Lower lobe of right lung (tissue), 2 donors: ENCODE data around the gene PLCB2. TPM values are rescaled to one million over a fixed set of nuclear protein-coding genes. Genes with fewer than 3 reads are reported as not detected.

Source experiments
- ATAC-seq, 2 donors: fragments of 200-7000 bp; cut with Tn5 transposase; one replicate each; pipeline ENCODE4 v1.9.1; 2020 to 2022; ENCODE audit warnings: mild to moderate bottlenecking in 2 of 2, moderate library complexity in 2 of 2
- DNase-seq: peaks from one replicate; pipeline ENCODE4 v3.0.0-alpha.2; 2020
- H3K27ac ChIP-seq: fragments of 200-600 bp; one replicate; pipeline ENCODE4 v1.8.0; 2022
- H3K27me3 ChIP-seq: fragments of 200-600 bp; one replicate; pipeline ENCODE4 v1.8.0; 2022; ENCODE audit warnings: low read depth
- H3K36me3 ChIP-seq: fragments of 200-600 bp; one replicate; pipeline ENCODE4 v1.8.0; 2022; ENCODE audit warnings: mild to moderate bottlenecking
- H3K4me1 ChIP-seq: fragments of 200-600 bp; one replicate; pipeline ENCODE4 v1.8.0; 2022
- H3K4me3 ChIP-seq: fragments of 200-600 bp; one replicate; pipeline ENCODE4 v1.8.0; 2022; ENCODE audit warnings: mild to moderate bottlenecking
- H3K9me3 ChIP-seq: fragments of 200-600 bp; one replicate; pipeline ENCODE4 v1.8.0; 2022
- intact Hi-C: fragments of 100-400 bp; cut with DNase I; formaldehyde crosslinking; loops from one replicate; pipeline ENCODE4 v1.11.0; 2022
- total RNA-seq: library from RNA; stranded (reverse); fragmentation: NEBNext Ultra II Directional; extraction: Animal tissue kit (Norgen Biotek cat#: 25700); gene quantifications from one replicate; pipeline ENCODE4 v1.2.1, GENCODE V29; 2021
- TF ChIP-seq, protein P1 (sequence below): fragments of 200-600 bp; IDR thresholded peaks from one replicate; pipeline ENCODE4 v1.8.0; 2022; ENCODE audit warnings: antibody characterized with exemption, mild to moderate bottlenecking
- donor health status: DM: no; HTN: yes; CAD: no; lungs with severe emphysema.

Gene PLCB2
- total RNA-seq, 1 donor from 2014 or later, result 105 TPM

DNA sequence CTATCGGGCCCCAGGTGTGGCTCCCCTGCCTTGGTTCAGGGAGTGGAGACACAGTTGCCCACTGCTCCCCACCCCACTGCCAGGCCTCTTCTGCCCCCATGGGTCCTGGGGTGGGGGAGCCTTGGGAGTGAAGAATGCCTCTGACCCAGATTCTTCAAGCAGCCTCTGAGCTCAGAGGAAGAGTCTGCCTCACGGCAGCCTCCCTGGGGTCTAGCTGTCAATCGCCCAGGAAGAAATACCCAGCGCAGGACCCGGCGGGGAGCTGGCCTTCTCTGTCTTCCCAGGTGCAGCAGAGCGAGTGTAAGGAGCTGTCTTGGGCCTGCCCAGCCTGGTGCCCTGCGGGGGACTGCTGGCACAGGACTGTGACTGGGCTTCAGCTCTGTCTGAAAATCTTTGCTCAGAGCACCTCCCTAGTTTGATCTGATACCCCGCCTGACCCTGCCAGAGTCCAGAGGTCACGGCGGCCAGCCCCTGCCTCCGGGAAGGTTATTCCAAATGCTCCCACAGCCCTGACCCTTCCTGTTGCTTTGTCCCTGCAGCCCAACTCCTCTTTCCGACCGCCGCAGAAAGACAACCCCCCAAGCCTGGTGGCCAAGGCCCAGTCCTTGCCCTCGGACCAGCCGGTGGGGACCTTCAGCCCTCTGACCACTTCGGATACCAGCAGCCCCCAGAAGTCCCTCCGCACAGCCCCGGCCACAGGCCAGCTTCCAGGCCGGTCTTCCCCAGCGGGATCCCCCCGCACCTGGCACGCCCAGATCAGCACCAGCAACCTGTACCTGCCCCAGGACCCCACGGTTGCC lies 35.9 kb downstream of the PLCB2 start:
- no peak overlapping the region for H3K27ac ChIP-seq
- intact Hi-C loops, result loop anchor here (5.0 to 10.0 kb wide), 2 partner anchors 55 to 227 kb away; no protein-coding TSS in a partner anchor
- TF ChIP-seq, protein P1, sequence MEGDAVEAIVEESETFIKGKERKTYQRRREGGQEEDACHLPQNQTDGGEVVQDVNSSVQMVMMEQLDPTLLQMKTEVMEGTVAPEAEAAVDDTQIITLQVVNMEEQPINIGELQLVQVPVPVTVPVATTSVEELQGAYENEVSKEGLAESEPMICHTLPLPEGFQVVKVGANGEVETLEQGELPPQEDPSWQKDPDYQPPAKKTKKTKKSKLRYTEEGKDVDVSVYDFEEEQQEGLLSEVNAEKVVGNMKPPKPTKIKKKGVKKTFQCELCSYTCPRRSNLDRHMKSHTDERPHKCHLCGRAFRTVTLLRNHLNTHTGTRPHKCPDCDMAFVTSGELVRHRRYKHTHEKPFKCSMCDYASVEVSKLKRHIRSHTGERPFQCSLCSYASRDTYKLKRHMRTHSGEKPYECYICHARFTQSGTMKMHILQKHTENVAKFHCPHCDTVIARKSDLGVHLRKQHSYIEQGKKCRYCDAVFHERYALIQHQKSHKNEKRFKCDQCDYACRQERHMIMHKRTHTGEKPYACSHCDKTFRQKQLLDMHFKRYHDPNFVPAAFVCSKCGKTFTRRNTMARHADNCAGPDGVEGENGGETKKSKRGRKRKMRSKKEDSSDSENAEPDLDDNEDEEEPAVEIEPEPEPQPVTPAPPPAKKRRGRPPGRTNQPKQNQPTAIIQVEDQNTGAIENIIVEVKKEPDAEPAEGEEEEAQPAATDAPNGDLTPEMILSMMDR, result no peak
- peaks cover 3% of the 10 kb centered on the region for H3K4me1 ChIP-seq
- H3K36me3 ChIP-seq, result no peaks in the 10 kb centered on the region
- ATAC-seq (no peak), DNase-seq (no peak)
- H3K4me3 ChIP-seq, result no peak overlapping the region
- no peaks in the 10 kb centered on the region for H3K9me3 ChIP-seq
- H3K27me3 ChIP-seq, result no peaks in the 10 kb centered on the region

DNA sequence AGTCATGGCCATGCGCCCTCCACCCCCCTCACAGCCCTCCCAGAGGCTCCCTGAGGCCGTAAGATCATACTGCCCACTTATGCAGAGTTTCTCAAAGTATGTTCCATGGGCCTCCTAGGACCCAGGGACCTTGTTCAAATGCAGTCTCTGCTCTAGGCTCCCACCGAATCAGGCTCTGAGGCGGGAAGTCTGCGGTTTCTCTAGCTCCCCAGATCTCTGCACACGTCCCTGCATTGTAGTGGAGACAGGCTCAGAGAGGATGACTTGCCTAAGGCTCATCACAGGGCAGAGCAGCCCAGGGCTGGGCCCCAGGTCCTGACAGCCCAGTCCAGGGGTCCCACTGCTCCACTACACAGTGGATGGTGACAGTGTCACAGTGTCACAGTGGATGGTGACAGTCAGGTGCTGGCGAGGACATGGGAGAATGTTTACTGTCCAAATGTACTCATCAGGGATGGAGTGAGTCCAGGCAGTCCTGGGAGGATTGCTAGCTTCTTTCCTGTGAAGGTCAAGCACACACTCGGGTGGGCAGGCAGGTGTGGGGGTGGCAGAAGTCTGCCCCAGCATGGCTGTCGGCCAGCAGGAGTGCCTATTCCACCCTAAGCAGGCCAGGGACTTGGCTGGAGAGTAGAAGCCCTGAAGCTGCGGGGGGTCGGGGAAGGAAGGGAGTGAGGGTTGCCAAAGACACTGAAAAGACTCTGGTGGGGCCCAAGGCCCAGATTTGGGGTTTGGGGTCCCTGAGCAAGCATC lies 37.3 kb downstream of the PLCB2 start:
- intact Hi-C loops, result loop anchor here (5.0 to 10.0 kb wide), 2 partner anchors 53 to 226 kb away; no protein-coding TSS in a partner anchor
- no peaks in the 10 kb centered on the region for H3K36me3 ChIP-seq
- TF ChIP-seq, protein P1, result no peak
- ATAC-seq (no peak), DNase-seq (no peak)
- no peaks in the 10 kb centered on the region for H3K9me3 ChIP-seq
- peaks cover 3% of the 10 kb centered on the region for H3K4me1 ChIP-seq
- no peak overlapping the region for H3K27ac ChIP-seq
- H3K4me3 ChIP-seq, result no peak overlapping the region
- no peaks in the 10 kb centered on the region for H3K27me3 ChIP-seq

DNA sequence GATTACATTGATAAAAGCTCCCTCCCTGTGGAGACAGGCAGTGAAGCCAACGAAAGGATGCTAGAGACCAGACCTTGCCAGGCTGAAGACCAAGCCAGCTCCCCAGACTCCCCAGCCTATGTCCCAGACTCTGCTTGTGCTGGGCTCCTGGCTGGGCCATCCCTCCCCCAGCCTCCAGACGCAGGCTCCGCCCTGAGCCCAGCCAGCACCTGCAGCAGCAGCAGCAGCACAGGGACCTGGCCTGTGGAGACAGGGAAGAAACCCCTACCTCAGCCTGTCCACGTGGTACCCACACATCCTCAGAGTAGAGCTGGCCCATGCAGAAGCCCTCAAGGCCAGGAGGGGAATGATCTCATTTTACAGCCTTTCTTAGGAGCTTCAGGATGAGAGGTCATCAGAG lies 38.1 kb downstream of the PLCB2 start:
- no peaks in the 10 kb centered on the region for H3K36me3 ChIP-seq
- no peak overlapping the region for H3K4me3 ChIP-seq
- no peak overlapping the region for H3K27ac ChIP-seq
- intact Hi-C loops, result loop anchor here (5.0 to 10.0 kb wide), 2 partner anchors 52 to 225 kb away; no protein-coding TSS in a partner anchor
- ATAC-seq, result no peak
- no peak for DNase-seq
- H3K4me1 ChIP-seq, result no peaks in the 10 kb centered on the region
- H3K9me3 ChIP-seq, result no peaks in the 10 kb centered on the region
- TF ChIP-seq, protein P1, result no peak
- no peaks in the 10 kb centered on the region for H3K27me3 ChIP-seq

DNA sequence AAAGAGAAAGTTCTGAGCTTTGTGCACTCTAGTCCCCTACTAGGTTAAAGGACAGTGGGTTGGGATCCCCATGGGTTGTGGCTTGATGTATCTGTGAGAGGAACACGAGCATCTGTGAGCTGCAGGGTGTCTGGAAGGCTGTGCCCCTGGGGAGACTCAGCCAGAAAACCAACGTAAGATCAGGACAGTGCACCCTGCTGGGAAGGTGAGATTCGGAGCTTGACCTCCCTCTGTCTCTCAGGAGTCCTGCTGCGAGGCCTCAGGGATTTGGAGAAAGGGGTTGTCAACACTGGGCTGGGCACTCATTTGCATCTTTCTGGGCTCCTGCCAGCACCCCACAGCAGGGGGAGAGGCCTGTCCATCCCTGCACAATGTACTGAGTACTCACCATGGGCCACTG lies 40.1 kb downstream of the PLCB2 start:
- H3K36me3 ChIP-seq, result no peaks in the 10 kb centered on the region
- TF ChIP-seq, protein P1, result no peak
- DNase-seq (no peak), ATAC-seq (no peak)
- H3K27ac ChIP-seq, result no peak overlapping the region
- H3K27me3 ChIP-seq, result no peaks in the 10 kb centered on the region
- H3K4me3 ChIP-seq, result no peak overlapping the region
- intact Hi-C loops, result no loop called here
- H3K9me3 ChIP-seq, result no peaks in the 10 kb centered on the region
- H3K4me1 ChIP-seq, result no peaks in the 10 kb centered on the region

DNA sequence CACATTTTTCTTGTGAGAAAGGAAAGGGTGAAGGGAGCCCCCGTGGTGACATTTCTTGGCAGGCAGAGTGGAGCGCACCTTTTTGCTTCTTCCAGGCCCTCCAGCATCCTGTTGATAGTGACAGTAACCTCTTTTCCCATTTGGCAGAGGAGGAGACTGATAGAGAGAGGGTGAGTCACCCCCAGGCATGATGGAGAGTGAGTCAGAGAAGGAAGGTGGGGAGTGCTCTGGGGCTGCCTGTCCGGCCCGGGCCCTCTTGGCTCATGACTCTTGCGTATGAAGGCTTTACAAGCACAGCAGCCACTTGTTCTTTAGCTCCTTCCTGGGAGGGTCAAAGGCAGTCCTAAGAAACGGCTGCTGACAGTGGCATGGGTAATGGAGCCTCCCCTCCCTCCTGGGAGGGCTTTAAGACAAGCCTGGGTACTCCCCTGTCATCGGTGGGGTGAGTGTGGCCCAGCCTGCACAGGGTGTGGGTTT lies 40.9 kb downstream of the PLCB2 start:
- Histone ChIP-seq H3K4me3 (no peak overlapping the region), H3K27me3 (no peaks in the 10 kb centered on the region), H3K27ac (peak overlapping the region; percentile 6), H3K36me3 (no peaks in the 10 kb centered on the region), H3K4me1 (no peaks in the 10 kb centered on the region), H3K9me3 (no peaks in the 10 kb centered on the region)
- ATAC-seq, result peak; percentile 57 to 86
- TF ChIP-seq, protein P1, result no peak
- peak; percentile 67 for DNase-seq
- intact Hi-C loops, result no loop called here
